HEK293T (cell line): ENCODE results near the gene OR11A1.

ENCODE experiments used
- BHLHE40 ChIP-seq: fragments of 450-650 bp; IDR thresholded peaks from 2 replicates; pipeline ENCODE4 v1.6.1; 2016; ENCODE audit warnings: mild to moderate bottlenecking, moderate library complexity, borderline replicate concordance
- ELF4 ChIP-seq: fragments of 450-650 bp; IDR thresholded peaks from 2 replicates; pipeline ENCODE4 v1.6.1; 2017; ENCODE audit warnings: antibody characterized with exemption
- FOXK2 ChIP-seq: fragments of 450-650 bp; IDR thresholded peaks from 2 replicates; pipeline ENCODE4 v1.6.1; 2016; ENCODE audit warnings: mild to moderate bottlenecking
- FOXM1 ChIP-seq: fragments of 450-650 bp; IDR thresholded peaks from 2 replicates; pipeline ENCODE4 v1.6.1; 2017; ENCODE audit warnings: mild to moderate bottlenecking, borderline replicate concordance
- LEF1 ChIP-seq: fragments of 450-650 bp; IDR thresholded peaks from 2 replicates; pipeline ENCODE4 v1.6.1; 2017; ENCODE audit warnings: mild to moderate bottlenecking, borderline replicate concordance
- NFRKB ChIP-seq: fragments of 450-650 bp; IDR thresholded peaks from 2 replicates; pipeline ENCODE4 v1.6.1; 2016; ENCODE audit warnings: mild to moderate bottlenecking, moderate library complexity
- TARDBP ChIP-seq: fragments of 450-650 bp; IDR thresholded peaks from 2 replicates; pipeline ENCODE4 v1.6.1; 2016

DNA sequence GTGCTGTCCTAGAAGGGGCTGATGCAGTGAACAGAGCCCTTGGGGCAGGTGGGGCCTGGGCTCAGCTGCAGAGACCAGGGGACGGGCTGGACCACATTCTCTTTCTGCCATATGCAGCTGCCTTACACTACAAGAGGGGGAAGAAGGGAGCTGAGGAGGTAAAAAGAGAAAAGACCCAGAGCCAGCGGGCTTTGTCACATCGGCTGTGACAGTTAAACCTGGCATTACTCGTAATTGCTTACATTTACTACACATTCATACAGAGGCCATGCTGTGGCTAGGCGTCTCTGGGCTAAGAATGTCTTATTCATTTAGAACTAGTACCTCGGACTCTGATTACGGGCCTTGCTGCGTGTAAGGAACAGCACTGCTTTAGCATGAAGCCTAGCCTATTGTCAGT, 43.7 kb upstream of the OR11A1 start:
- no peak for TF ChIP-seq FOXK2
- no peak for TF ChIP-seq ELF4
- no peak for TF ChIP-seq NFRKB
- no peak for TF ChIP-seq FOXM1
- TF ChIP-seq TARDBP, result no peak
- no peak for TF ChIP-seq BHLHE40
- TF ChIP-seq LEF1, result no peak
